GM12801 (cell line): ENCODE measurements around the gene LGALS12.

Source experiments
- TF ChIP-seq, protein P1 (sequence below): IDR thresholded peaks from one replicate; pipeline ENCODE4 v1.5.1; 2011; ENCODE audit warnings: control low read depth; ENCODE audit not compliant: insufficient read length; ENCODE audit errors: extremely low read depth

LGALS12 gene, protein sequence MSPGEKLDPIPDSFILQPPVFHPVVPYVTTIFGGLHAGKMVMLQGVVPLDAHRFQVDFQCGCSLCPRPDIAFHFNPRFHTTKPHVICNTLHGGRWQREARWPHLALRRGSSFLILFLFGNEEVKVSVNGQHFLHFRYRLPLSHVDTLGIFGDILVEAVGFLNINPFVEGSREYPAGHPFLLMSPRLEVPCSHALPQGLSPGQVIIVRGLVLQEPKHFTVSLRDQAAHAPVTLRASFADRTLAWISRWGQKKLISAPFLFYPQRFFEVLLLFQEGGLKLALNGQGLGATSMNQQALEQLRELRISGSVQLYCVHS

GRCh38 chr11:63505857-63506528 lies at the start of gene LGALS12:
TSS of gene LGALS12 (plus strand) at chr11:63506084. CDS start at chr11:63506459, 375 bp downstream.
- TF ChIP-seq, protein P1, sequence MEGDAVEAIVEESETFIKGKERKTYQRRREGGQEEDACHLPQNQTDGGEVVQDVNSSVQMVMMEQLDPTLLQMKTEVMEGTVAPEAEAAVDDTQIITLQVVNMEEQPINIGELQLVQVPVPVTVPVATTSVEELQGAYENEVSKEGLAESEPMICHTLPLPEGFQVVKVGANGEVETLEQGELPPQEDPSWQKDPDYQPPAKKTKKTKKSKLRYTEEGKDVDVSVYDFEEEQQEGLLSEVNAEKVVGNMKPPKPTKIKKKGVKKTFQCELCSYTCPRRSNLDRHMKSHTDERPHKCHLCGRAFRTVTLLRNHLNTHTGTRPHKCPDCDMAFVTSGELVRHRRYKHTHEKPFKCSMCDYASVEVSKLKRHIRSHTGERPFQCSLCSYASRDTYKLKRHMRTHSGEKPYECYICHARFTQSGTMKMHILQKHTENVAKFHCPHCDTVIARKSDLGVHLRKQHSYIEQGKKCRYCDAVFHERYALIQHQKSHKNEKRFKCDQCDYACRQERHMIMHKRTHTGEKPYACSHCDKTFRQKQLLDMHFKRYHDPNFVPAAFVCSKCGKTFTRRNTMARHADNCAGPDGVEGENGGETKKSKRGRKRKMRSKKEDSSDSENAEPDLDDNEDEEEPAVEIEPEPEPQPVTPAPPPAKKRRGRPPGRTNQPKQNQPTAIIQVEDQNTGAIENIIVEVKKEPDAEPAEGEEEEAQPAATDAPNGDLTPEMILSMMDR: no peak

GRCh38 chr11:63459586-63459985 lies 46.3 kb upstream of the LGALS12 start:
- TF ChIP-seq, protein P1: no peak

DNA sequence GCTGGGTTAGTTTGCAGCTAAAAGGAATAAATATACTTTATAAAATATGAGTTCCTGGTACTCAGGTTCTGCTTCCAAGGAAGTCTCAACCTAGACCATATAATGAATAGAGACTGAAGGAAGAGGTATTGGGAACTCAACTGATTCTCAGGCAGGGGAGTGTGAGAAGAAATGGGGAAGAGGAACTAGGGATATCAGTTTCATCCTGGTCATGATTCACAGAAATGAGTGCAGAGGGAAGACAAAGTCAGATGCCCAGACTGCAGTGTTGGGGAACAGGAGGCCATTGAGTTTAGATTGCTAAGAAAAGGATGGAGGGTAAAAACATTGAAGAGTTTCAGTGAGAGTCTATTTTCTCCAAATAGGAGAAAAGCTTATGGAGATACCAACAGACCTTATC lies 43.7 kb upstream of the LGALS12 start:
- TF ChIP-seq, protein P1: no peak

GRCh38 chr11:63470311-63470710 lies 35.6 kb upstream of the LGALS12 start:
- TF ChIP-seq, protein P1: no peak

GRCh38 chr11:63472372-63472771 lies 33.5 kb upstream of the LGALS12 start:
- TF ChIP-seq, protein P1: no peak

GRCh38 chr11:63476618-63477017 lies 29.3 kb upstream of the LGALS12 start:
- TF ChIP-seq, protein P1: no peak

DNA sequence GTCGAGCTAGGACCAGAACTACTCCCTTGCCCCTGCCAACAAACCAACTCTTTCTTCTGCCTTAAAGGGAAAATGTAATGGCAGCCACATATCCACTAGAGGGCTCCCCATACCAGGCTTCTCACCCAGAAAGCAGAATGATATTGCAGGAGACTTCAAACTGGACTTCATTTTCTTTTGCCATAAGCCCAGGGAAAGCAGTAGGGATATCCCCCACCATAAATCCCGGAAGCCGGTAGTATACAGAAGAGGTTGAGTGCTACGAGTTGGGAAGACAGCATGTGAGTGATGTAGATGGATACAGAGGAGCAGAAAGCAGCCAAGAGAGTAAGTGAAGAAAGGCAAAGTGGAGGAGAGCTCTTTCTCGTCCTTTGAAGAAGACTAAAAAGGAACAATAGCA lies 27.0 kb upstream of the LGALS12 start:
- TF ChIP-seq, protein P1: peak; percentile 34
